Measurements from ENCODE around the gene MLC1.

GRCh38 chr22:50078761-50079160 lies 6.5 kb downstream of the MLC1 start:
- TF ChIP-seq CSRNP3 (CRISPR knock-in tag; IDR thresholded peaks at IDR 0.05) (no peak), ISL1 (CRISPR knock-in tag; IDR thresholded peaks at IDR 0.05) (no peak), ZFP3 (CRISPR knock-in tag; IDR thresholded peaks at IDR 0.05) (no peak), ZNF70 (CRISPR knock-in tag; IDR thresholded peaks at IDR 0.05) (no peak), CSDC2 (CRISPR knock-in tag; IDR thresholded peaks at IDR 0.05) (no peak), ESRRG (CRISPR knock-in tag; IDR thresholded peaks at IDR 0.05) (no peak), PPARA (CRISPR knock-in tag; IDR thresholded peaks at IDR 0.05; ENCODE audit: borderline replicate concordance) (no peak), ARNTL (CRISPR knock-in tag; IDR thresholded peaks at IDR 0.05; ENCODE audit: borderline replicate concordance, low read depth) (no peak), ZFP30 (CRISPR knock-in tag; IDR thresholded peaks at IDR 0.05) (no peak)

Data from SK-N-SH treated with all-trans-retinoic acid at 6 μM for 48 hours (cell line).